8988T (cell line): Measurements from ENCODE around the gene ZNF750.
"Not testable (repeated sequence)": the region's sequence is repeated elsewhere in the genome, so short reads cannot be mapped to it uniquely, and the experiment has no call there.

Experiments
- DNase-seq: peaks from one replicate; pipeline ENCODE4 v3.0.0; 2011

Gene ZNF750

DNA sequence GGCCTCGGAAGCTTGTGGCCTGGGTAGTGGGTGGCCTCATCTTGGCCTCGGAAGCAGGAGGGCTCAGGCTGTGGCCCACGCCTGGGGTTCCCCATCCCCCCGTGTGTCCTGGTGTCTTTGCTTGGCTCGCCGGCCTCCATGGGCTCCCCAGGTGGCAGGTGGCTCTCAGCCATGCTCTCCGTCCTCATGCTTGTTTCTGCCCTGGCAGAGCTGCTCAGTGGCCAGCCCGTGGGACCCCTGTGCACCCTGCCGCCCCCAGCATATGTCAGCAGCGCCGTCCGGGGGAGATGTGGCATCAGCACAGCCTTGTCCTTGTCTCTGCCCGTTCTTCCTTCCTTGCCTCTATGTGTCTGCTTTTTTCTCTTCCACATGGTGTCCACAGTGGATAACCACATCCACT lies 49.4 kb downstream of the ZNF750 start:
- DNase-seq, result no peak

DNA sequence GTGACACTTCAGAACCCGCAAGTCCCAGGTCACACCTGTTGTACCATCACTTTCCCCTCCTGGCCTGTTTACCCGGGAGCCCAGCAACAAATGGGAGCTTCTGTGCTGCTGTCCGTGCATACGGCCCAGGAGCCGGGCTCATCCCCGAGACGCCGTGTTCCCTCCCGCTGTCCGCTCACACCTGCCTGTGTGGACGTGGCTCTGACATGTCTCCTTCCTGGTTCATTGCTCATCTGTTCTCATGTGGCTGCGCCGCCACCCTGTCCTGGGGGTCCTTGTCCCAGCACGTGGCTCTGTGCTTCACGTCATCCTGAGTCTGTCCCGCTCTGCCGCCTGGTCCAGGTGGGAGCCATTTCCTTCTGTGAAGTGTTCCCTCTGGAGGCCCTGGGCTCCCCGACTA lies 50.0 kb downstream of the ZNF750 start:
- no peak for DNase-seq

DNA sequence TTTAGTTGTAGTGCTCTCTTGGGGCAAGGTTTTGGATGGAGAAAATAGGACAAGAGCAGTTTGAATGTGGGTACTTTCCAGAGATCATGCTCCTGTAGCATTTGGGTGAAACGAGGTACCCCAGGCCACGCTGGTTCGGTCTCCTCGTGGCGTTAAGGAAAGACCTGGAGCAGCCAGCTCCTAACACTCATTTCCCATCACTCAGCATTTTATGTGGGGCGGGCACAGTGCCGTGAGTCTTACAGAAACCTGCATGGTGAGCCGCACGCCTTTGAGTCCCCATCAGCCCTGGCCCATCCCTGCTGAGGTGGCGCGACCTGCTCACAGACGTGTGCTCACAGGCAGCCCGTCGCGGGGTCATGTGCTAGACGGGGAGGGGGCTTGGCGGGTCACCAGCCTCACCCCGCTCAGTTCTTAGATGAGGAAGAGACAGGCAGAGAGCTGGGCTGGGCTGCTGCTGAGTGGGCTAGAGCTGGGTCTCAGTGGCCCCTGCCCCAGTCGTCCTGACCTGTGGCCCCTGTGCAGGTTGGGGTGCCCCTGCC lies 50.7 kb downstream of the ZNF750 start:
- no peak for DNase-seq

DNA sequence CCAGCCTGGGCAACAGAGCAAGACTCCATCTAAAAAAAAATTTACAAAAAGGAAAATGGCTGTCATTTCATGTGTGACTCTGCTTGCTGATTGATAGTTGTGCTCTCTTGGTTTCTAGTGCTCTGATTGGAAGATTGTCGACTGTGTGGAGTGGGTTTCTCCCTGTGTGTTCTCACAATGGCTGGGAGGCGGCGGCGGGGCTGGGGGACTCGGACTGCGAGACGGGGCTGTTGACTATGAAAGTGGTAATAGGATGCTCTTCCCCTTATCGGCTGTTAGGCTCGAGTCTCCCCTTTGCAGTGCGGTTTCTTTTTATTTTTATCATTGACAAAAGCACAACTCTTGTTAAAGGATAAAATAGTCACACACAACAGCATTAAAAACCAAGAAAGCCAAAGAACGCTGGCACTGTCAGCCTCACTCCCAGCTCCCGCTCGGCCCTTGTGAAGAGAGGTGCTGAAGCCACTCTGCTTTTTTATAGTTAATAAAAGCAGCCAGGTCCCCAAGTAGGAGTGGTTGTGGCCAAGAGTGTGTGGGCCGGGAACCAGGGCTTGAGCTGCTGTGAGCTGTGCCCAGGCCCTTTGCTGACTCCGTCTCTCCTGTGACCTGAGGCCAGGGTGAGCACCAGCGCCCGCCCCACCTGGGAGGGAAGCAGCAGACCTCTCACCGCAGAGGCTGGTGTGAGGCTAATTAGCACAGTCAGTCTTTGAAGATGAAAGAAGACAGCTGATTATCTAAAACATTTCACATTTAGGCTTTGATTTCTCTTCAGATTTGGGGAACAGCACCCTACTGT lies 51.4 kb downstream of the ZNF750 start:
- DNase-seq, result no peak

DNA sequence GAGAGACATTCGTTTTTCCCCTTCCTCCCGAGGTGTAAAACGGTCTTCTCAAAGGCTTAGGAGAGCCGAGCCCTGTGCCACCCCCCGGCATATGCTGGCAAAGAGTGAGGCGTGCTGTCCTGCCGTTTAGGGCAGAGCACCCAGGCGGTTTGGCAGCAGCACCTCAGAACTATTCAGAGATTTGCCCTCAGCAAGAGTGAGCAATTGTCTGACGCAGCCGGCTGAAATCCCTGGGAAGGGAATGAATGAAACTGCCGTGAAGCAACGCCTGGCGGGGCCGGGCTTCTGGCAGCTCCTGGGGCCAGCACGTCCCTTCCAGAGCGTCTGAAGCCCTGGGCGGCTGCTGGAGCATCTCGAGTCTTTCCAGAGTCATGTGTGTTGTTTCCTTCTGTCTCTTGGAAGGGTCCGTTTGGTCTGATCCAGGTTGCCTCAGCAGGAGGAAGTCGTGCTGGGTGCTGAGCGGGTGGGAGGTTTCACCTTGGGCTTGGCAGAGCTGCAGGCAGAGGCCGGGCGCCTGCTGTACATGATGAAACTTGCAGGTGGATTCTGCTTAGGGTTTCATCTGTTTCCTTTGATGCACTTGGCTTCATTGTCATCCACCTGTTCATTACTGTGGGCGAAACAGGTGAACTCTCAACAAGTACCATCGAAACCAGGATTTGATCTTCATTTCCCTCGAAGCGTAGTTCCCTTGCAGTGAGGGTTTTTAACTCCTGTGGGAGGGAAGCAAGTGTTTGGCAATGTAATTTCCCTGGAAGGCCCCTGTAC lies 52.6 kb downstream of the ZNF750 start:
- DNase-seq, result no peak

DNA sequence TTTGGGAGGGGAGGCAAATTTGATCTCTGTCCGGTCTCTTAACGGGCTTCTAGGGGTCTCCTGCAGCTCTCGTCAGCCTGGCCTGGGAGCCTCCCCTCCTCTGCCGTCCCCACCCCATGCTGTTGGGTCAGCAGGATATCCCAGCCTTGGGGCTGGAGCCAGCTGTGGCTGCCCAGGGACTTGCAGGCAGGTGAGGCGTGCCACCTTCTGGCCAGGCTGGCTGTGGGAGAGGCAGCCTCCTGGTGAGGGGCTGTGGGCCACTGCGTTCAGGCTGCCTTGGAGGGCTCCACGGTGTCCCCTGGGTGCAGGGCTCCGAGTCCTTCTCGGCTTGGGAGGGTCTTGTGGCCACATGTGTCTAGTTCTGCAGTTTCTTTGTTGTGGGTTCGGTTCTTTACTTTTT lies 53.4 kb downstream of the ZNF750 start:
- no peak for DNase-seq

DNA sequence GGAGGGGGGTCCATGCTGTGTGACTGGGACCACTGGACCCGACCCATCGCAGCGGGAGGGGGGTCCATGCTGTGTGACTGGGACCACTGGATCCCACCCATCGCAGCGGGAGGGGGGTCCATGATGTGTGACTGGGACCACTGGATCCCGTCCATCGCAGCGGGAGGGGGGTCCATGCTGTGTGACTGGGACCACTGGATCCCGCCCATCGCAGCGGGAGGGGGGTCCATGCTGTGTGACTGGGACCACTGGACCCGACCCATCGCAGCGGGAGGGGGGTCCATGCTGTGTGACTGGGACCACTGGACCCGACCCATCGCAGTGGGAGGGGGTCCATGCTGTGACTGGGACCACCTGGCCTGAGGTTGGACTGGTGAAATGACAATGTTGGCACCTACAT lies 54.2 kb downstream of the ZNF750 start:
- not testable (repeated sequence) for DNase-seq

DNA sequence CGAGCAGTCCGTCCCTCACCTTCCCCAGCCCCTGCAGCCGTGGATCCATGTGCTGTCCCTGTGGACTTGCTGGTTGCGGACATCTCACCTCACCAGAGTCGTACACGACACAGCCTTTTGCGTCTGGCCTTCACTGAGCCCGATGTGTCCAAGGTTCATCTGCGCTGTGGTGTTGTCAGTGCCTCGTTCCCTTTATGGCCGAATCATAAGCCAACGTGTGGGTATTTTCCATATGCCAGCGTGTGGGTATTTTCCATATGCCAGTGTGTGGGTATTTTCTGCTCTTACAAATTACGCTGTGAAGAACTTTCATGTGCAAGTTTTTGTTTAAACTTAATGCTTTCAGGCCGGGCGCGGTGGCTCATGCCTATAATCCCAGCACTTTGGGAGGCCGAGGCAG lies 56.3 kb downstream of the ZNF750 start:
- DNase-seq, result no peak

DNA sequence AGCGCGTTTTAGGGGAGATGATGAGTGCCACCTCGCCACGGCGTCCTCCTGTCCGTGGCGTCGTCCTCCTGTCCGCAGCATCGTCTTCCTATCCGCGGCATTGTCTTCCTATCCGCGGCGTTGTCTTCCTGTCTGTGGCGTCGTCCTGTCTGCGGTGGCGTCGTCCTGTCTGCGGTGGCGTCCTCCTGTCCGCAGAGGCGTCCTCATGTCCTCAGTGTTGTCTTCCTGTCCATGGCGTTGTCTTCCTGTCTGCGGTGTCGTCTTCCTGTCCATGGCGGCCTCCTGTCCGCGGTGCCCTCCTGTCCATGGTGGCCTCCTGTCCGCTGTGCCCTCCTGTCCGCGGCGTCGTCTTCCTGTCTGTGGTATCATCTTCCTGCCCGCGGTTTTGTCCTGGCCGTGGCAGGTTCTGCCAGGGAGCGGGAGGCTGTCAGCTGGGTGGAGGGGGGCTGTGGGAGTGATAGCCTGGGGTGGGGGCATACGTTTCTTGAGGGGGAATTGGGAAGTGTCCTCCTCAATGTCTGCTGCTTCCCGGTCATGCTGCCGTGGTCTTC lies 57.1 kb downstream of the ZNF750 start:
- DNase-seq, result no peak

DNA sequence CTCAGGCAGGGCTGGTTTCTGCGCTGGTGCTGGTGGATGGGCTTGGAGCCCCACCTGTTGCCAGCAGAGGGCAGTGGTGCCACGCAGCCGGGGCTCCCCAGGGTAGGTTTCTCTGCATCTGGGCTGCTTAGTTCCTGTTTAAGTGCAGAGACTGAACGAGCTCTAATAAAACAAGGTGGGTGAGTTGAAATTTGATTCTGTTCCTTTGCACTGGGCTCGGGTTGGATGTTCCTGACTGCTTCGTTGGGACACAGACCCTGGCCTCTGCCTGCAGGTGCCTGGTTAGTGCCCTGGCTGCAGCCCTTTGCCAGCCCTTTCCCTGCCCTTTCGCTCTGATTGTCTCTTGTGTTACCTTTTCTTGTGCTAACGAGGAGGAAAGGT lies 57.9 kb downstream of the ZNF750 start:
- peak; percentile 93 for DNase-seq

DNA sequence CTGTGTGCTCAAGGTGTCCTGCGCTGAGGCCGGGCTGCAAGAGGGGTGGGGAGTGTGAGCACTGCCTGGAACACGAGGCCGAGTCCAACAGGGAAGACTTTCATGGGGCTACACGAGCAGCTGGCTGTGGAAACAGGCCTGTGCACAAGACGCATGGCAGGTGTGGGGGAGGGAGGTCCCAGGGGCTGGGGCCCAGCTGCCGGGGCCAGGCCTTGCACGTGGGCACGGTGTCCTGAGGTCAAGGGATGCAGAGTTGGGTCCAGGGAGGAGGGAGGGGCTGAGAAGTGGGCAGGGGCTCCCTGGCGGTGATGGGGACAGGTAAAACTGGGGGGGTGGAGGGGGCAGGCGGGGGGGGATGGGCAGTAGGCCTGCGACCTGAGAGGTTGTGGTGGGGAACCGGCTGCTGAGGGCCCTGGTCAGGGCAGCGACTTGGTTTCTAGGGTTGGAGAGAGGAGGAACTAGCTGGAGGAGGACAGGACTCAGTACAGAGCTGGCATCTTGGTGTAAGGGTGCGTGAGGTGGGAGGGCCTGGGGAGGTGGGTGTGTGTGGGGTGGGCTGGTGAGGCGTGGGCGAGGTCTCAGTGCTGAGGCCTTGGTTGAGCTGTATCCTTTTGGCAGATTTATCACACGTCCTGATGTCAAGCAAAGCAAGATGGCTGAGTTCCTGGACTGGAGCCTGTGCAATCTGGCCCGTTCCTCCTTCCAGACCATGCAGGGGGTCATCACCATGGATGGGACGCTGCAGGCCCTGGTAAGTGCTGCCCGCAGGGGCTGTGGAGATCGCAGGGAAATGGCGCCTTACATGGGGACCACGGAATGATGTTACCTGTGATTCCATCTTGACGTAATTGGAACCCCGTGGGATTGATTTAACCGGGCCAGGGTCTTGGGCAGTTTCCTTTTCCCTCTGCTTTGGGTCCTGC lies 58.6 kb downstream of the ZNF750 start:
- DNase-seq, result no peak

DNA sequence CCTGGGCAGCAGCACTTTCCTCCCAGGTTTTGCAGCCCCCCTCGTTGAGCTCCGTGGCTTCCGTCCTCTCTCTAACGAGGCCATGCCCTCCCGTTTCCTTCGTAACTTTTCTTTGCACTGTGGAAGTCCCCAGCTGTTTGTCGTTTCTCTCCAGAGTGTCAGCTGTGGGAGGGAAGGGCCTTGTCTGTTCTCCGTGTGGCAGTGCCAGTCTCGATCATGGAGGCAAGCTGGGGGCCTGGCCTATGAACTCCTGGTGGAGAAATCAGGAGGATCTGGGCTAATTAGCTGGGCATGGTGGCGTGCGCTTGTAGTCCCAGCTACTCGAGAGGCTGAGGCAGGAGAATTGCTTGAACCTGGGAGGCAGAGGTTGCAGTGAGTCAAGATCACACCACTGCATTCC lies 59.6 kb downstream of the ZNF750 start:
- no peak for DNase-seq

DNA sequence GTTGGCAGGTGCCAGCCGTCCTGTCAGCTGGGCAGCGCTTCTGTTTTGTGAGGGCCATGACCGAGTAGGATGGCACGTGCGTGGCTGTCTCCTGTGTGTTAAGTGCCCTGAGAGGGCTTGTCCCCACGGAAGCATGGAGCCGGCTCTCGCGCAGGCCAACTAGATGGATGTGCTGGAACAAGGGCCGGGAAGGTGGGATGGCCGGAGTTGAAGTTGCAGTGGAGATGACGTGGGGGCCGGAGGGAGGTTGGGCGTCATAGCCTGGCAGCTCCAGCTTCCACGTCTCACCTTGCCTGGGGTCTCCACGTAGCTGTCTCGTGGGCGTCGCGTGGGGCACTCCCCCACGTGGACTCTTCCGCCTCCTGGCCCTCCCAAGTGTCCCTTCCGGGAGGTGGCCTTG lies 60.3 kb downstream of the ZNF750 start:
- DNase-seq, result no peak
